ENCODE results near the gene MITF.

MITF gene

DNA sequence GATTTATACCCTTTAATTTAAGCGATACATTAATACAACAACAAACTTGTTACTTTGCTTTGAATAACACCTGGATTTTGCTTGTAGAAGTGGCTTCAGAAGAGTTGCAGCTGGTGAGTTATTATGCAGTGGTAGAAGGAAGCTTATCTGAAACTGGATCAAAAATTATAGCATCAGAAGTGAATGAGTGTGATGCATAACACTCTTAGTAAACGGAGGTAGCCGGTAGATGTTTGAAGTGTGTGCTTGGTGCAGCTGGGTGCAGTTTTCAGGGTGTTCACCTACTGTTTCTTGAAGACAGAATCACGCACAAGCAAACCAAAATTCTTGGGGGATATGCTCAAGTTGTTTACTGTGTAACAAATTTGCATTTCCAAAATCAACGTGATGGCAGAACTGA, 103.1 kb downstream of the MITF start:
- DNase-seq = no peak

- DNase-seq = no peak
These were observed 103.5 kb downstream of the MITF start for GRCh38 chr3:69842789-69843188.

DNA sequence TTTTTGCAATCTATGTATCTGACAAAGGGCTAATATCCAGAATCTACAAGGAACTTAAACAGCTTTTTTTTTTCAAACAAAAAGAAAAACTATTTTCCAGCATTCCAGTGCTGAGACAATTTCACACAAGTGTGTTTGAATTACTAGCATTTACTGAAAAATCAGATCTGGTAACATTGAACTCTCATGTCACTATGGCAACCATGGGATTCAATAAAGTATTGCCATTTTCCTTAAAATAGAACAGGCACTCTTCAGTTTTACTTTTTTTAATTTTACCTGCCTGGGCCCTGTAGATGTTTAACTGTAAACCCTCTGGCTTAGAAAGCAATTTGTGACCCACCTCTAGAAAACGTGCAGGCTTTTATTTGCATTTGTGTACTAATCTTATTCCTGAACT, 105.4 kb downstream of the MITF start:
- no peak for DNase-seq

DNA sequence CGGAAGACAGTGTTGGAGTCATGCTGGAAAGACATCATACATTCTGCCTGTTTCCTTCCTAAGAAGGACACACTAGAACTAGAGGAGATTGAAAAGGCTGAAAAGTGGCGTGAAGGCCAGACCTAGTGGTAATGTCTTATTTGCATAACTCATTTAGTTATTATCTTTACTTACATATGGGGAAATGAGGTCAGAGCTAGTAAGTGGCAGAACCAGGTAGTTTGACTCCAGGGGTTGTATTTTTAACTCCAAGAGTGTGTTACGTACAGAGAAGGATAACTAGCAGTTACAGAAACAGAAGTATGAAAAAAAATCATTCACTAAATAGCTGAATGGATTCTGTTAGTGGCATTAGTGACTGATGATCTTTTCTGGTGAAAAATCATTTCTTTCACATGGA, 108.0 kb downstream of the MITF start:
- no peak for DNase-seq

DNA sequence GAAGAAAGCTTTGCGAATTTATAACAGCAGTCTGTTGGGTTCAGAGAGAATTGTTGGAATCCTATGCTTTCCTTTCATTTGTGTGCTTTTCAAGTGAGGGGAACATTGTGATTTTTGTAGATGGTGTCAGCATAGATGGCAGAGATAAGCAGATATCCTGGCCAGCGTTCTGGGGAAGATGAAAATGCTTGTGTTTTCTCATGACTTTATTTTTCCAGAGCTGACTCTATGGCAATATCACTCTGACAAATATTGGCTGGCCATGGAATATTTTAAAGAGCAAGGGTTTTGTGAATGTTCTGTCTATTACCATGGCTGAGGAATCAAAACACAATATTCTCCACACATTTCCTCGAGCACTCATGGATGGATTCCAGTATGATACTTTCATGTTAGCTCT, 108.8 kb downstream of the MITF start:
- DNase-seq = no peak

DNA sequence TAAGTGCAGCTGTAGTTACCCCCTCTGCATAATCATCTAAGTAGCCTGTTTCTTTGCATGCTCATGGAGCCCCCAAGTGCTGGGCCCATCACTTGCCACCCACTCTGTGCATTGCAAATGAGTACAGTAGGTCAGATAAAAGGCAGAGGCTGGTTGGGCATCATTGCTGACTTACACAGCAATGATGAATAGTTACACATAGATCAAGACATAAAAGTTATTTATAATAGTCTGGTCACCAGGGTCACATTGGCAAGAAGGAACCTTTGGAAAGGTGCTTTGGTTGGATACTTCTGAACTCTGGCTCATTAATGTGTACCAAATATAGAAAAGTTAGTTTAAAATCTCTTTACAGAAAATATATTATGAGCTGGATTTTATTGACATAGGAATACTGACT, 111.6 kb downstream of the MITF start:
- no peak for DNase-seq

- DNase-seq = no peak
These were observed 113.8 kb downstream of the MITF start for GRCh38 chr3:69853027-69853426.

- no peak for DNase-seq
These were observed 116.3 kb downstream of the MITF start for GRCh38 chr3:69855436-69856162.

DNA sequence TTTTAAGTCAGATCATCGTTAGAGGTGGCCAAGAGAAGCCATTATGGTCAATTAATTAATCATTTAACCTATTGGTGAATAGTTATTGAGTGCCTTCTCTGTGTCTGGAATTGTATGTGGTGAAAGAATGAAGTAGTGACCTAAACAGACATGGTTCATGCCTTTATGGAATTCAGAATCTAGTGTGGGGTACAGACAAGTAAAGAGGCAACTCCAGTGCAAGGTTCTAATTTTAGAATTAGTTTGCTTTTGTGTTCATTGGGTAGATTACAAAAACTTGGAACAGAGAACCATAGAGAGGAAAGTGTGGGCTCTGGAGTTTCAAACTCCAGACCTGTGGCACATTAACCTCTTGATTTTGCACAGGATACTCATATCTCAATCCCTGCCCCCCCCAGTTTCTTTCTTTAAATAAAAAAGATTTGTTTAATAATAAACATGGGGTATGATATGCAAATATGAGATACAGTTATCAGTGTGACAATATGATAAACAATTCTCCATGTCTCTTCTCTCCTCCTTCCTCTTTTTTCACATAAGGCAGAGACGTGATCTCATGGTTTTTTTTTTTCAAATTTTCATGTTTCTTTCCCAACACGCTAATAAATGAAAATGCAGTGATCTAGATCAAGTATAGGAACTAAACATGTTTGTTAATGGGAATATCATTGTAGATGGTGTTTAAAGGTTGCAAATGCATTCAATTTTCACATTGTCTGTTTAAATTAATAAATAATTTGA, 117.9 kb downstream of the MITF start:
- DNase-seq = no peak

DNA sequence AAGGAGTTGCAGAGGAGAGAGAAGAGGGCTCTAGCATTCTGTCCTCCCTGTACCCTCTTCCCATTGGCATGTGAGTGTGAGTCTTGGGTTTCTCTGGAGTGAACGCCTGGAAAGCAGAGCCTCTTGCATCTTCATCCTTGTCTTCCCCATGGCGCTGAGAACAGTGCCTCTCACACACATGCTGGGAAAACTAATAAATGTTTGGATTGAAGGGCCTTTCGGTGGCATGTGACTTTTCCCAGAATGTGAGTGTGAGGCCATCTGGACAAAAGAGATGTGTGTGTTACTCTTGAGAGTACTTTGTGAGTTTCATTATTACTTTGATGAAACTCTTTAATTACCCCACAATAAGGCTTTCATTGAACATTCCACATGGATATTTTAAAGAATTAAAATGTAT, 122.3 kb downstream of the MITF start:
- no peak for DNase-seq

DNA sequence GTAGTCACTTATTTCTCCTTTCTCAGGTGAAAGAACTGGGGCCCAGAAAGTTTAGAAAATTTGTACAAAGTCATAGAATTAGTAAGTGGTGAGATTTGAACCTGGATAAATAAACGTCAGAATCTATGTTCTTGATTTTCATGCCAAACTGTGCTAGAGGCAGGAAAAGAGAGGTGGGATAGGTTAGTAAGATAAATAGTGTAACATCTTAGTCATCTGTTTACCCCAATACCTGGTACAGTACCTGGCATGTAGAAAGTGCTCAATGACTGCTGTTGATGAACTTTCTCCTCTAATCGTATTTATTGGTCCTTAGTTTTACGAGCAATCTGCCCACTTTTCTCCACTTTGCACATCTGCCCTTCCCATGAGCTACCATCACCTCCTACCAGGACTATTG, 124.9 kb downstream of the MITF start:
- DNase-seq = no peak

DNA sequence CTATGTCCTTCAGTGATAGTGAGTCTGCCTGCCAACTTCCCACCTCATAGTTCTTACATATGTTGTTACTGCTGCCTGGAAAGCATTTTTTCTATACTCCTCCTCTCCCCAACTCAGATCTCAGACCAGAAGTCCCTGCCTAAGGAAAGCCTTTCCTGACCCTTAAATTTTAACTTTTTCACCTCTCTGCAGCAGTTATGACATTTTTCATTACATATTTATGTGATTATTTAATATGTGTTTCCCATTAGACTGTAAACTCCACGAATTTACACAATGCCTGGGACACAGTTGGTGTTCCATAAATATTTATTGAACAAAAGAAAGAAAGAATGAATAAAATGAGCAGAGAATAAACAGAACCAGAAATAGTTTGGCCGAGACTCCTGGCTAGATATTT, 125.5 kb downstream of the MITF start:
- DNase-seq = no peak

DNA sequence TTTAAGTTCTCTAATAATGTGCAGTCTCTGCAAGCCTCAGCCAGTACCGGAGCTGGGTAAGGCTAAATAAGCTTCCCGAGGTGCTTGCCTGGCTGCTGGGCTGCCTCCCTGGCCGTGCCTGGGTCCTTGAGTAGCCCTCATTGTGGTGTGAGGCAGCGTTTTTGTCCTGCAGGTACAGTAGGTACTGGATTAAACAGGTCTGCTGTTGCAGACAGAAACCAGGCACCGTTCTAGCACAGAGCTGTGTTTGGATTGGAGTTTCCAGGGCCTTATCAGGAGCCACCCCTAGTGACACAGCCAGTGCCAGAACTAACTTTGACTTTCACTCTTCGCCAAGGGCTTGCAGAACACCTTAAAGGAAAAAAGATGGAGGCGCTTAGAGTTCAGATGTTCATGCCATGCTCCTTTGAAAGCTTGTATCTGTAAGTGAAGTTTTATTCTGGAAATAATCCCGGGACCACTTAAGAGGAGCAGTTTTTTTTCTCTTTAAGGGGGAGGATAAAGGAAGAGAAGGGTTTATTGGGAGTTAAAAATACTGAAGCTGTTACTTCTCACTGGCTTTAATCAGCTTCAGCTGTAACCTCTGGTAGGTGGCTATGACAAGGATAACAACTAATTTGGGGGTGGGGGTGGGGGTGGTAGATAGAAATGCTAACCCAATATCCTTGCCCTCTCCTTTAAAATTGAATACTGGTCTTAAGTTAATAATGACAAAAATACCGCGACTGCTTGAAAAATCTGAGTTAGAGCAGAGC, 126.8 kb downstream of the MITF start:
- no peak for DNase-seq

DNA sequence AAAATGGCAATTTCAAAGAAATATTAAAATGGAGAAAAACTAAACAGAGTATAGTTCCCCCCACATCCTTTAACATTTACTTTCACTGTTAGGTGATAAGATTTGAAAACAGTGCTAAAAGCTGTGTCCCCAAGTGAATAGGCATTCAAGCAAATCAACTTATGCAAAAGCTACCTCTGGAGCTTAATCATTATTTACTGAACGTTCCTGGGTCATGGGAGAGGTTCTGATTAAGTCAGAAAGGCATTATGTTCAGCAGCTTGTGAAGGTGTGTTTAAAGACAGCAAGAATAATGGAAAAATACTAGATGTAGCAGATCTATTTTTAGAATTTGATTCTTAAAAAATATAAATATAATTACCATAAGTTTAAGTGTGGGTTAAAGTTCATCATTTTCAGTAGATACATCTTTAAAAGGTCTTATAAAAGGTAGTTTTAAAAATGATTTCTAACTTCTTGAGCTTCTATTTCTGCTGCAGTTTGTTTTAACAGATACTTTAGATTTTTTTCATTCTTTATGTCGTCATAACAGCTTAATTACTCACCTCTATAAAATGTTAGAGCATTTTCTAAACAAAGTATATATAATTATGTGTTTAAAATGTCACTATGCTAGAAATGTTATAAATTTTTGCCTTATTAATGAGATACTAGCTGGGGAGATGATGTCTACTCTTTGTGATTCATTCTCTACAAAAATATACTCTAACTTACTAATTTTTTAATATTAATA, 127.9 kb downstream of the MITF start:
- no peak for DNase-seq

- DNase-seq = no peak
These were observed 128.8 kb downstream of the MITF start for GRCh38 chr3:69867941-69868505.

DNA sequence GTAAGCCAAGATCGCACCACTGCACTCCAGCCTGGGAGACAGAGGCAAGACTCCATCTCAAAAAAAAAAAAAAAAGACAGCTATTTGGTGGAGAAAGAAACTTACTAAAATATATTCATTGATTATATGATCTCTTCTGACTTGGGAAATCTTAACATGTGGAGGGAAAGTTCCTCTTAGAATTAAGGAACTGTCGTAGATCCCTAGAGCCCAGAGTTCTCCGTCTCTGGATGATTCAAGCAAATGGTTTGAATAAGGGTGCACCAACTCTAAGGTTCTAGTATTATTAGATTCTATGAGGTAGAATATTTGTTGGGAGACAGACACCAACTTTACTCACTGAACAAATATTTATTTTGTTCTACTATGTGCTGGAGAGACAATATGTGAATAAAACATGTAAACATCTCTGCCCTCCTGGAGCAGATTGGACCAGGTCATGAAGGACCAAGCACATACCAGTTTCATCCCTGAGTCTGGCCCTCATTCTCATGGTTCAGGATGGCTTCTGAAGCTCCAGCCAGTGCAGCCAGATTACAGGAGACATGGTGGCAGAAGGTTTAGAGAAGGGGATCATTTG, 129.7 kb downstream of the MITF start:
- no peak for DNase-seq

DNA sequence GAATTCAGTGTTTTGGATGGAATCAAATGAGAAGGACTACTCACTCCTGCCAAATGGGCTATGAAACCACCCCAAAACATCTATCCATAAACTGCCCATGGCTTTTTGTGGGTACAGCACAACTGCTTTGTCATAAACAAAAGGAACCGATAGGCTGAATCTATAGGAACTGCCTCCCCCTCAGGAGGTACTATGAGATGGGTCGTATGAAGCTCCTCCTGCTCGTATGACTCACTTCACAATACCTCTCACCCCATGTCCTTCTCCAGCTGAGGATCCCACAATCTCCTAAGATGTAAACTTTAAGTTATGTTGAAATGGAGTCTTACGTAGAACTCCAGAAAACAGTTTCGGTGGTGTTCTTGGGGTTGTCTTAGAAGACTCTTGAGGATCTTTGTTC, 130.4 kb downstream of the MITF start:
- no peak for DNase-seq

DNA sequence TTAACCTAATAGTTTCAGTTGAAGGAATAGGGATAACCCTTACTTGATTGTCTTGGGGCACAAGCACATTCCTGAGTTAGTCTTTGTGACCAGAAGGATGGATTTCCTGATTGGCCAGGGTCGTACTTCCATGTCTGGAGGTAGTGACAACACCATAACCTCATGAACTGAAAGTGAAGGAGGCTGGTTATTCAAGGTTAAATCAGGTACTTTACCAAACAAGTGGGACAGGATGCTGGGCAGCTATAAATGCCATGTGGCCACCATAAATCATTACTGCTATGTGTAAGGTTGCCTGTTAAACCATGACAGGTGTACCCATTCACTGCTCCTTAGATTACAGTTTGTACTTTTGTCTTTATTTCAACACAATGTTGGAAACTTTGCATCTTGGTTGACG, 132.0 kb downstream of the MITF start:
- no peak for DNase-seq

GRCh38 chr3:69871868-69872267, 132.6 kb downstream of the MITF start:
- no peak for DNase-seq

GRCh38 chr3:69872783-69873378, 133.6 kb downstream of the MITF start:
- DNase-seq = no peak

- DNase-seq = no peak
These were observed 136.8 kb downstream of the MITF start for GRCh38 chr3:69876073-69876472.

DNA sequence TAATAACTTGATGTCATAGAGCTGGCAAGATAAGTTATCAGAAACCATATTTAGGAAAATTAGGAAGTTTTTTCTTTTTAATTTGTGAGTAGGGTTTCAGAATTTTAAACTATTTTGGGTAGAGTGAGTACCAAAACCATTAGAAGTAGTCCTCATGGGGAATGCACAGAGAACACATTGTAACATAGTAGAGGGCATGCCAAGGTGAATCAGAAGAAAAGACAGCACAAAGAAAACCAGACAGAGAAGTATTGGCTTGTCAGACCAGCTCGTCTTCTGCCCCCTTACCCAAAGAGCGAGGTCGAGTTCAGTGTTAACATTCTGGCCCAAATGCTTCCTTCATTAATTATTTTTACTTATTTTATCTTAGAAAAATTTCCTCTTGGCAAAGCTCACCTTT, 139.0 kb downstream of the MITF start:
- no peak for DNase-seq

Measured in activated CD4-positive, alpha-beta T cell treated with anti-CD3 and anti-CD28 coated beads, Interleukin-2, Interleukin-6, amounts not matched to agents 100 ng/mL and 50 ng/mL, durations not matched to agents 16 hours and 8 hours (primary cell).